ENCODE data around the gene ZSWIM3.

DNA sequence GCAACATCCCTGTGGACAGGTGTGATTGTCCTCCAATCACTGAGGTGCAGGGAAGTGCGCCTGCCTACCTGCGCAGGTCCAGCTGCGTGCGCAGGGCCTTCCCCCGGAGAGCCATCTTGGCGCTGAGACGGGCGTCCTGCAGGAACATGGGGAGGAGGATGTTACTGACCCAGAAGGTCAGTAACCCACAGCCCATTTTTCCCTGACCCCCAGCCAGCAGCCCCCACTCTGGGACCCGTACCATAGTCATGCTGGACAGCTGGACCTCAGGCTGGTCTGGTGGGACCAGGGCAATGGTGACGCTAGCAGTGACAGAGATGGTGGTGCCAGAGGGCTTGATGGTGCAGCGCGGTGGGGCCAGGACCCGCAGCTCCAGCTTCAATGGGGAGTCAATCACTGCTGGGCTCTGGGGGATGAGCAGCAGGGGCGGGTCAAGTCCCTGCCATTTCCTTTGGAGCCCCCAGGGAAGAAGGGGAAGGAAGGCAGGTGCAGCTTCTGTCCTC, 44.8 kb downstream of the ZSWIM3 start:
- TF ChIP-seq, protein P1, sequence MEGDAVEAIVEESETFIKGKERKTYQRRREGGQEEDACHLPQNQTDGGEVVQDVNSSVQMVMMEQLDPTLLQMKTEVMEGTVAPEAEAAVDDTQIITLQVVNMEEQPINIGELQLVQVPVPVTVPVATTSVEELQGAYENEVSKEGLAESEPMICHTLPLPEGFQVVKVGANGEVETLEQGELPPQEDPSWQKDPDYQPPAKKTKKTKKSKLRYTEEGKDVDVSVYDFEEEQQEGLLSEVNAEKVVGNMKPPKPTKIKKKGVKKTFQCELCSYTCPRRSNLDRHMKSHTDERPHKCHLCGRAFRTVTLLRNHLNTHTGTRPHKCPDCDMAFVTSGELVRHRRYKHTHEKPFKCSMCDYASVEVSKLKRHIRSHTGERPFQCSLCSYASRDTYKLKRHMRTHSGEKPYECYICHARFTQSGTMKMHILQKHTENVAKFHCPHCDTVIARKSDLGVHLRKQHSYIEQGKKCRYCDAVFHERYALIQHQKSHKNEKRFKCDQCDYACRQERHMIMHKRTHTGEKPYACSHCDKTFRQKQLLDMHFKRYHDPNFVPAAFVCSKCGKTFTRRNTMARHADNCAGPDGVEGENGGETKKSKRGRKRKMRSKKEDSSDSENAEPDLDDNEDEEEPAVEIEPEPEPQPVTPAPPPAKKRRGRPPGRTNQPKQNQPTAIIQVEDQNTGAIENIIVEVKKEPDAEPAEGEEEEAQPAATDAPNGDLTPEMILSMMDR (IDR thresholded peaks at IDR 0.05; ENCODE audit: borderline replicate concordance, extremely low read depth, low read length, poor library complexity, severe bottlenecking) = no peak
- no peak for TF ChIP-seq EZH2 (IDR thresholded peaks at IDR 0.05; ENCODE audit: borderline replicate concordance, low read depth, low read length, severe bottlenecking)

Data from DND-41 (cell line).